GM18505 (cell line): ENCODE data around the gene ZFP36L2.
A peak's percentile ranks its signal among the peaks of the same experiment; 100 is the strongest.

Experiments used
- ATAC-seq: cut with Tn5 transposase; IDR thresholded peaks from one replicate; pipeline ENCODE4 v1.9.1; 2021; ENCODE audit not compliant: unreplicated experiment
- POLR2A ChIP-seq: IDR thresholded peaks from 4 replicates; pipeline ENCODE4 v1.6.1; 2011; ENCODE audit warnings: borderline replicate concordance; ENCODE audit not compliant: insufficient read depth, insufficient read length; ENCODE audit errors: extremely low read depth

ZFP36L2 gene

DNA sequence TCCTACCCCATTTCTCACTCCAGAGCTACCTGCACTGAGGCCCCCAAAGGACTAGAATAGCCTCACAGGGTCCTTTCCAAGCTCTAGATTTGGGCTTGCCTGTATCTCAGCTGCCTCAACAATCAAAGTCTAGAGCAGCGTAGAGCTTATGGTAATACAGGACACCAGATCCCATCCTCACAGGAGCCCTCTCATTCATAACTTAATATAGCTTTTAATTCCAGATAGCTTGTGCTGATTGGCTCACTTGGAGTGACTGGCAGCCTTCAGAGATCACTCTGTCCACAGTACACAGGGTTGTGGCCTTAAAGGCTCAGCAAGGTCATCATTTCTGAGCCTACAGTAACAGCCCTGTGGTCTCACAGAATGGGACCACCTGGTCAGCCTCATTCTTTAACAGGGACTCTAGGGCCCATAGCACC, 51.4 kb downstream of the ZFP36L2 start:
- no peak for ATAC-seq
- TF ChIP-seq POLR2A, result no peak

DNA sequence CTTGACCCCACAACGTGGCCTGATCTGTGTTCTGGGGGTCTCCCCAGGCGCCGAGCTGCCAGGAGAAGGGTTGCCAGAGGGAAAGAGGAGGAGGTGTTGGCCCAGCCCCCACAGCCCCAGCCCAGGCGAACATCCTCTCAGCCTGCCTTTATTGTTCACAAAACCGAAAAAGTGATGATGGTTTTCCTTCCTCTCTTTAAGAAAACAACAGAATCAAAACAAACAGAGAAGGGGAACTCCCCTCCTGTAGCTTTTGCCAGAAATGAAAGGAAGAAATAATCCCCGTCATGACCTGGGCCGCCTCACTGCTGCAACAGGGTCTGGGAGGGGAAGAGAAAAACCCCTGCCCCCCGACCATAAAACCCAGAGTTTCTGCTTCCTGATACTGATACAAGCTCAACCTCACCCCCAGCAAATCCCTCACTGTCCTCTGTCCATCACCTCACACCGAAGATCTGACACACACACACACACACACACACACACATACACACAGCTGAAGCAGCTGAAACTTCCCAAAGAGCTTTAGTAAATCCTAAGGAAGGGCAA, 52.0 kb downstream of the ZFP36L2 start:
- no peak for TF ChIP-seq POLR2A
- peak; percentile 62 for ATAC-seq
